A673 (cell line): ENCODE data around the gene TEK. TPM values are rescaled to one million over a fixed set of nuclear protein-coding genes. Genes with fewer than 3 reads are reported as not detected.

Experiments
- BruUV-seq: library from RNA; stranded (reverse); fragments of 400-500 nt; replicated peaks from 2 replicates; lab custom pipeline; 2021; lab: Mats Ljungman, UMichigan
- CTCF ChIA-PET: fragments of 300-600 bp; sonication (Branson Sonifier 250); formaldehyde crosslinking; loops from one replicate; lab custom pipeline; 2022; ENCODE audit warnings: antibody characterized with exemption; lab: Charles Lee
- POLR2A ChIA-PET: fragments of 300-600 bp; sonication (Branson Sonifier 250); formaldehyde crosslinking; loops from one replicate; lab custom pipeline; 2022; ENCODE audit warnings: antibody characterized with exemption; ENCODE audit not compliant: low non-redundant PET; lab: Charles Lee
- DNase-seq: peaks from one replicate; pipeline ENCODE4 v3.0.0-alpha.2; 2015; ENCODE audit warnings: low spot score
- H3K27ac ChIP-seq: fragments of 200-600 bp; sonication (generic); 2 replicates; pipeline ENCODE4 v1.5.1; 2016; ENCODE audit warnings: mixed run types, low read depth, mild to moderate bottlenecking, mixed read lengths, antibody characterized with exemption, low read length; ENCODE audit not compliant: poor library complexity, severe bottlenecking
- H3K27me3 ChIP-seq: fragments of 200-600 bp; sonication (generic); replicated peaks from 2 replicates; pipeline ENCODE4 v1.6.1; 2017; ENCODE audit warnings: mixed run types, low read depth, mild to moderate bottlenecking, mixed read lengths, antibody characterized with exemption, low read length; ENCODE audit not compliant: insufficient read depth, poor library complexity
- H3K36me3 ChIP-seq: fragments of 200-600 bp; sonication (generic); 2 replicates; pipeline ENCODE4 v1.6.1; 2016; ENCODE audit warnings: mixed run types, mild to moderate bottlenecking, mixed read lengths, antibody characterized with exemption, low read length; ENCODE audit not compliant: insufficient read depth, poor library complexity, severe bottlenecking
- H3K4me1 ChIP-seq: fragments of 200-600 bp; sonication (generic); 2 replicates; pipeline ENCODE4 v1.6.1; 2017; ENCODE audit warnings: mixed run types, mild to moderate bottlenecking, mixed read lengths, antibody characterized with exemption, low read length; ENCODE audit not compliant: insufficient read depth, poor library complexity, severe bottlenecking
- H3K4me3 ChIP-seq: fragments of 200-600 bp; sonication (generic); 2 replicates; pipeline ENCODE4 v1.5.1; 2016; ENCODE audit warnings: low read depth, mixed run types, mild to moderate bottlenecking, mixed read lengths, low read length; ENCODE audit not compliant: poor library complexity, severe bottlenecking
- H3K9me3 ChIP-seq: fragments of 200-600 bp; sonication (generic); 2 replicates; pipeline ENCODE4 v1.6.1; 2016; ENCODE audit warnings: mixed run types, low read depth, mild to moderate bottlenecking, mixed read lengths, antibody characterized with exemption, low read length; ENCODE audit not compliant: poor library complexity, severe bottlenecking
- EZH2 ChIP-seq: fragments of 200-600 bp; sonication (generic); IDR thresholded peaks from 2 replicates; pipeline ENCODE4 v1.6.1; 2017; ENCODE audit warnings: borderline replicate concordance, low read depth, mild to moderate bottlenecking, mixed read lengths, antibody characterized with exemption, low read length; ENCODE audit not compliant: poor library complexity, severe bottlenecking
- intact Hi-C: fragments of 100-400 bp; cut with micrococcal nuclease; formaldehyde crosslinking; loops from one replicate; pipeline ENCODE4 v1.10.0; 2022; ENCODE audit not compliant: unreplicated experiment
- total RNA-seq: library from RNA; stranded (reverse); gene quantifications from 2 replicates; pipeline ENCODE4 v1.2.3, GENCODE V29; 2021
- TF ChIP-seq, protein P1 (sequence below): fragments of 300-800, 200-600 bp; sonication (generic); conservative IDR thresholded peaks from 2 replicates; pipeline ENCODE4 v1.5.1; 2017; ENCODE audit warnings: low read depth, mild to moderate bottlenecking, antibody characterized with exemption, low read length, moderate library complexity, mixed read lengths

TEK gene
- total RNA-seq, 1 experiment from 2014 or later: not detected

DNA sequence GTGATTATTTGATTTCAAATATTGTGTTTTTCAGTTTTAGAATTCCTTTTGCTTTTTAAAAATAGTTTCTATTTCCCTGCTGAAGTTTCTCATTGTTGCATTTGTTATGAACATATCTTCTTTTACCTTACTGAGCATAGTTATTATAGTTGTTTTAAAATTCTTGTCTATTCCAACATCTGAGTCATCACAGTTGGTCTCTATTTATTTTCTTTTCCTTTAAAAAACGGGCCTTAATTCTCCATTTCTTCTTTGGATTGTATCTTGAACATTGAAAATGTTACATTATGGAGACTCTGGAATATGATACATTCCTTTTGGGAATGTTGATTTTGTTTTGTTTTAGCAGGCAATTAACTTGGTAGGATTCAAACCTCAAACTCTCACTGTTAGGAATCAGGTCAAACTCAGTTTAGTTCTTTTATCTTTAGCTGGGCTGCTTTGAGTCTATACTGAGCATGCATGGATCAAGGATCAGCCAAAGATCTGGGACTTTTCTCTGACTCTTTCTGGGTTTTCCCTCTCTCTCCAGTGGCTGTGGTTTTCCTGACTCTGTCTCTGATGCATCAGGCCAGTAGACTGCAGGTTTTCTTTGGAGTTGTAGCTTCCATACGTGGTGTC is 70.3 kb downstream of the TEK start:
- DNase-seq: no peak
- no TSS peak for BruUV-seq
- POLR2A ChIA-PET: no interaction called here

DNA sequence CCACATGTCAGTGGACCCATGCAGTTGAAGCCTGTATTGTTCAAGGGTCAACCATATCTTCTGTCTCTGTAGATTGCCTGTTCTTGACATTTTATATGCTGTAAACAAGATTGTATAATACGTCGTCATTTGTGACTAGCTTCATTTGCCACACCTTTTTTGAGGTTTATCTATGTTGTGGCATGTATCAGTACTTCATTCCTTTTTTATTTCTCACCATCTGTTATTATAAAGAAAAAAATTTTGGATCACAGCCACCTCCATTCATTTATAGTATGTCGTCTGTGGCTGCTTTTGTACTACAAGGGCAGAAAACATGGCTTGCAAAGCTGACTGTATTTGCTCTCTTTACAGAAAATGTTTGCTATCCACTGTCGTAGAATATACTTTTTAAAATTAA is 72.4 kb downstream of the TEK start:
- DNase-seq: no peak
- no TSS peak for BruUV-seq
- ChIA-PET POLR2A (no interaction called here), CTCF (no interaction called here)
- no peak overlapping the region for H3K27ac ChIP-seq
- H3K4me1 ChIP-seq: no peaks in the 10 kb centered on the region
- no peaks in the 10 kb centered on the region for H3K27me3 ChIP-seq
- no peak overlapping the region for H3K4me3 ChIP-seq
- no peaks in the 10 kb centered on the region for H3K36me3 ChIP-seq
- TF ChIP-seq, protein P1, sequence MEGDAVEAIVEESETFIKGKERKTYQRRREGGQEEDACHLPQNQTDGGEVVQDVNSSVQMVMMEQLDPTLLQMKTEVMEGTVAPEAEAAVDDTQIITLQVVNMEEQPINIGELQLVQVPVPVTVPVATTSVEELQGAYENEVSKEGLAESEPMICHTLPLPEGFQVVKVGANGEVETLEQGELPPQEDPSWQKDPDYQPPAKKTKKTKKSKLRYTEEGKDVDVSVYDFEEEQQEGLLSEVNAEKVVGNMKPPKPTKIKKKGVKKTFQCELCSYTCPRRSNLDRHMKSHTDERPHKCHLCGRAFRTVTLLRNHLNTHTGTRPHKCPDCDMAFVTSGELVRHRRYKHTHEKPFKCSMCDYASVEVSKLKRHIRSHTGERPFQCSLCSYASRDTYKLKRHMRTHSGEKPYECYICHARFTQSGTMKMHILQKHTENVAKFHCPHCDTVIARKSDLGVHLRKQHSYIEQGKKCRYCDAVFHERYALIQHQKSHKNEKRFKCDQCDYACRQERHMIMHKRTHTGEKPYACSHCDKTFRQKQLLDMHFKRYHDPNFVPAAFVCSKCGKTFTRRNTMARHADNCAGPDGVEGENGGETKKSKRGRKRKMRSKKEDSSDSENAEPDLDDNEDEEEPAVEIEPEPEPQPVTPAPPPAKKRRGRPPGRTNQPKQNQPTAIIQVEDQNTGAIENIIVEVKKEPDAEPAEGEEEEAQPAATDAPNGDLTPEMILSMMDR: no peak
- TF ChIP-seq EZH2: no peak
- H3K9me3 ChIP-seq: no peaks in the 10 kb centered on the region
- intact Hi-C loops: no loop called here

More for the DNA sequence above, 70.3 kb downstream of the TEK start:
- H3K4me3 ChIP-seq: no peak overlapping the region
- intact Hi-C loops: no loop called here
- no peaks in the 10 kb centered on the region for H3K36me3 ChIP-seq
- CTCF ChIA-PET: no interaction called here
- no peak overlapping the region for H3K27ac ChIP-seq
- H3K9me3 ChIP-seq: no peaks in the 10 kb centered on the region
- H3K27me3 ChIP-seq: no peaks in the 10 kb centered on the region
- H3K4me1 ChIP-seq: no peaks in the 10 kb centered on the region
- TF ChIP-seq, protein P1: no peak
- no peak for TF ChIP-seq EZH2

DNA sequence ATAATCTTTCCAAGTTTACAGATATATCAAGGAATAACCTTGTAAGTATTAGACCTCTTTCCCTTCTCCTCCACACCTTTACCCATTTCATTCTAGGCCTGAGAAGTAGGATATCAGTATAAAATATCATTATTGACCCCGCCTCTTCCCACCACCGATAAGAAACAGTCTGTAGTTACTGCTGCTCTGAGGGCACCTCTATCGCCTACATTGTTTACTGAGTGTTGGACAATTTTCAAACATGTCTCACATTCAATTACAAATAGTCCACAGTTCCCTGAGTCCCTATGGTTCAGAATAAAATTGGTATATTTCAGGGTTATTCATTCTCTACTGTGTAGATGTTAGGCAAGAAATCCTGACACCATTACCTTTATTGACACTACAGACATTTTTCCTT is 73.4 kb downstream of the TEK start:
- no peaks in the 10 kb centered on the region for H3K36me3 ChIP-seq

More for the DNA sequence above, 73.4 kb downstream of the TEK start:
- POLR2A ChIA-PET: no interaction called here
- H3K9me3 ChIP-seq: no peaks in the 10 kb centered on the region
- BruUV-seq: no TSS peak
- TF ChIP-seq, protein P1: no peak
- no peak for TF ChIP-seq EZH2
- CTCF ChIA-PET: no interaction called here
- H3K27me3 ChIP-seq: no peaks in the 10 kb centered on the region
- intact Hi-C loops: no loop called here
- no peak overlapping the region for H3K27ac ChIP-seq
- DNase-seq: no peak
- no peak overlapping the region for H3K4me3 ChIP-seq
- H3K4me1 ChIP-seq: no peaks in the 10 kb centered on the region
